Measurements from ENCODE around the gene IFNL1.

DNA sequence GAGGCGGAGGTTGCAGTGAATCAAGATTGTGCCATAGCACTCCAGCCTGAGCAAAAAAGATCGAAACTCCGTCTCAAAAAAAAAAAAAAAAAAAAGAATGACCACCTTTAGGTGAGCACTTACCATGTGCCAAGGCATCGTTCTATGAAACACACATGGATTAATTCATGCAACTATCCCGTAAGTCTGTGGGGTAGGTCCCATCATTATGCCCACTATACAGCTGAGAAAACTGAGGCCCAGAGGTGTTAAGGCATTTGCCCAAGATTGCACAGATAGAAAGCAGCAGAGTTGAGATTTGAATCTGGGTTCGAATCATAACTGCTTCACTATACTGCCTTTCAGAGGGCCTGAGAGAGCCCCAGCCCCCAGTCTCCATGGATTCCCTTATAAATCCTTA is 37.3 kb downstream of the IFNL1 start:
- TF ChIP-seq ZNF70 (CRISPR knock-in tag; IDR thresholded peaks at IDR 0.05) (no peak), ZFP3 (CRISPR knock-in tag; IDR thresholded peaks at IDR 0.05) (no peak), OSR1 (CRISPR knock-in tag; IDR thresholded peaks at IDR 0.05) (no peak), TCF4 (CRISPR knock-in tag; IDR thresholded peaks at IDR 0.05; ENCODE audit: borderline replicate concordance) (no peak), ARNTL (CRISPR knock-in tag; IDR thresholded peaks at IDR 0.05; ENCODE audit: borderline replicate concordance, low read depth) (no peak), SNAI2 (CRISPR knock-in tag; IDR thresholded peaks at IDR 0.05) (no peak), CSDC2 (CRISPR knock-in tag; IDR thresholded peaks at IDR 0.05) (no peak), PPARA (CRISPR knock-in tag; IDR thresholded peaks at IDR 0.05; ENCODE audit: borderline replicate concordance) (no peak), GLIS3 (CRISPR knock-in tag; IDR thresholded peaks at IDR 0.05) (no peak), ZFP30 (CRISPR knock-in tag; IDR thresholded peaks at IDR 0.05) (no peak), BACH2 (CRISPR knock-in tag; IDR thresholded peaks at IDR 0.05; ENCODE audit: borderline replicate concordance) (no peak)
- TF ChIP-seq, protein P1, sequence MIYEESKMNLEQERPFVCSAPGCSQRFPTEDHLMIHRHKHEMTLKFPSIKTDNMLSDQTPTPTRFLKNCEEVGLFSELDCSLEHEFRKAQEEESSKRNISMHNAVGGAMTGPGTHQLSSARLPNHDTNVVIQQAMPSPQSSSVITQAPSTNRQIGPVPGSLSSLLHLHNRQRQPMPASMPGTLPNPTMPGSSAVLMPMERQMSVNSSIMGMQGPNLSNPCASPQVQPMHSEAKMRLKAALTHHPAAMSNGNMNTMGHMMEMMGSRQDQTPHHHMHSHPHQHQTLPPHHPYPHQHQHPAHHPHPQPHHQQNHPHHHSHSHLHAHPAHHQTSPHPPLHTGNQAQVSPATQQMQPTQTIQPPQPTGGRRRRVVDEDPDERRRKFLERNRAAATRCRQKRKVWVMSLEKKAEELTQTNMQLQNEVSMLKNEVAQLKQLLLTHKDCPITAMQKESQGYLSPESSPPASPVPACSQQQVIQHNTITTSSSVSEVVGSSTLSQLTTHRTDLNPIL (CRISPR knock-in tag; IDR thresholded peaks at IDR 0.05; ENCODE audit: low read depth) = no peak
- TF ChIP-seq, protein P2, sequence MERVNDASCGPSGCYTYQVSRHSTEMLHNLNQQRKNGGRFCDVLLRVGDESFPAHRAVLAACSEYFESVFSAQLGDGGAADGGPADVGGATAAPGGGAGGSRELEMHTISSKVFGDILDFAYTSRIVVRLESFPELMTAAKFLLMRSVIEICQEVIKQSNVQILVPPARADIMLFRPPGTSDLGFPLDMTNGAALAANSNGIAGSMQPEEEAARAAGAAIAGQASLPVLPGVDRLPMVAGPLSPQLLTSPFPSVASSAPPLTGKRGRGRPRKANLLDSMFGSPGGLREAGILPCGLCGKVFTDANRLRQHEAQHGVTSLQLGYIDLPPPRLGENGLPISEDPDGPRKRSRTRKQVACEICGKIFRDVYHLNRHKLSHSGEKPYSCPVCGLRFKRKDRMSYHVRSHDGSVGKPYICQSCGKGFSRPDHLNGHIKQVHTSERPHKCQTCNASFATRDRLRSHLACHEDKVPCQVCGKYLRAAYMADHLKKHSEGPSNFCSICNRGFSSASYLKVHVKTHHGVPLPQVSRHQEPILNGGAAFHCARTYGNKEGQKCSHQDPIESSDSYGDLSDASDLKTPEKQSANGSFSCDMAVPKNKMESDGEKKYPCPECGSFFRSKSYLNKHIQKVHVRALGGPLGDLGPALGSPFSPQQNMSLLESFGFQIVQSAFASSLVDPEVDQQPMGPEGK (CRISPR knock-in tag; IDR thresholded peaks at IDR 0.05; ENCODE audit: borderline replicate concordance) = no peak
- TF ChIP-seq, protein P3, sequence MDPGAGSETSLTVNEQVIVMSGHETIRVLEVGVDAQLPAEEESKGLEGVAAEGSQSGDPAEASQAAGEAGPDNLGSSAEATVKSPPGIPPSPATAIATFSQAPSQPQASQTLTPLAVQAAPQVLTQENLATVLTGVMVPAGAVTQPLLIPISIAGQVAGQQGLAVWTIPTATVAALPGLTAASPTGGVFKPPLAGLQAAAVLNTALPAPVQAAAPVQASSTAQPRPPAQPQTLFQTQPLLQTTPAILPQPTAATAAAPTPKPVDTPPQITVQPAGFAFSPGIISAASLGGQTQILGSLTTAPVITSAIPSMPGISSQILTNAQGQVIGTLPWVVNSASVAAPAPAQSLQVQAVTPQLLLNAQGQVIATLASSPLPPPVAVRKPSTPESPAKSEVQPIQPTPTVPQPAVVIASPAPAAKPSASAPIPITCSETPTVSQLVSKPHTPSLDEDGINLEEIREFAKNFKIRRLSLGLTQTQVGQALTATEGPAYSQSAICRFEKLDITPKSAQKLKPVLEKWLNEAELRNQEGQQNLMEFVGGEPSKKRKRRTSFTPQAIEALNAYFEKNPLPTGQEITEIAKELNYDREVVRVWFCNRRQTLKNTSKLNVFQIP (CRISPR knock-in tag; IDR thresholded peaks at IDR 0.05; ENCODE audit: borderline replicate concordance, low read depth) = no peak

Data from SK-N-SH treated with all-trans-retinoic acid at 6 μM for 48 hours (cell line).